Gastrocnemius medialis (tissue), 4 donors: Measurements from ENCODE around the gene FOXG1. TPM values are rescaled to one million over a fixed set of nuclear protein-coding genes. Genes with fewer than 3 reads are reported as not detected.

Experiments used
- ATAC-seq, 2 donors: fragments of 150-250 bp; one replicate each; pipeline ENCODE4 v1.9.1; 2016
- DNase-seq, 2 donors: peaks; one replicate each; pipeline ENCODE4 v3.0.0-alpha.2; 2019
- H3K27ac ChIP-seq, 4 donors: fragments of 200-600 bp; sonication (generic); 1 replicate in 1 of 4; 2 replicates in 3 of 4; pipeline ENCODE4 v1.5.1; 2016 to 2018; ENCODE audit warnings: mild to moderate bottlenecking in 2 of 4, moderate library complexity in 1 of 4
- H3K27me3 ChIP-seq, 3 donors: fragments of 200-600 bp; sonication (generic) in 2 of 3; 1 replicate in 1 of 3; 2 replicates in 2 of 3; pipeline versions ENCODE4 v1.5.1 to v1.6.0; 2016 to 2019; ENCODE audit warnings: mild to moderate bottlenecking in 1 of 3, moderate library complexity in 1 of 3
- H3K36me3 ChIP-seq, 2 donors: fragments of 200-600 bp; sonication (generic) in 1 of 2; one replicate each; pipeline ENCODE4 v1.5.1; 2017 to 2018
- H3K4me1 ChIP-seq, 2 donors: fragments of 200-600 bp; sonication (generic) in 1 of 2; one replicate each; pipeline ENCODE4 v1.5.1; 2016 to 2017; ENCODE audit warnings: mild to moderate bottlenecking in 2 of 2
- H3K4me3 ChIP-seq, 4 donors: fragments of 200-600 bp; sonication (generic) in 3 of 4; 1 replicate in 1 of 4; 2 replicates in 3 of 4; pipeline ENCODE4 v1.5.1; 2016 to 2019; ENCODE audit warnings: mild to moderate bottlenecking in 2 of 4
- H3K9me3 ChIP-seq, 3 donors: fragments of 200-600 bp; sonication (generic) in 2 of 3; 1 replicate in 1 of 3; 2 replicates in 2 of 3; pipeline ENCODE4 v1.5.1; 2016 to 2019
- CTCF ChIP-seq, 5 experiments: fragments of 450-650 bp in 3 of 5; fragments of 200-600 bp in 2 of 5; sonication (generic) in 2 of 5; IDR thresholded peaks in 4 of 5; conservative IDR thresholded peaks in 1 of 5; 1 replicate in 4 of 5; 2 replicates in 1 of 5; pipeline ENCODE4 v1.5.1; 2016 to 2019; ENCODE audit warnings: antibody characterized with exemption in 5 of 5, mild to moderate bottlenecking in 3 of 5, moderate library complexity in 3 of 5
- POLR2A ChIP-seq, 2 donors: fragments of 450-650 bp; IDR thresholded peaks; one replicate each; pipeline ENCODE4 v1.6.1; 2017; ENCODE audit warnings: antibody characterized with exemption in 2 of 2, mild to moderate bottlenecking in 2 of 2, moderate library complexity in 2 of 2
- in situ Hi-C, 4 donors: fragments of 200-750 bp; cut with MboI; loops; one replicate each; pipeline versions ENCODE4 v1.15.0 to v1.8.0; 2017; ENCODE audit warnings: low sequenced_read_pairs in 4 of 4
- intact Hi-C: fragments of 100-400 bp; cut with DNase I; formaldehyde crosslinking; loops from one replicate; pipeline ENCODE4 v1.15.1; 2023; ENCODE audit warnings: low total_unique reads
- total RNA-seq, 4 donors: library from RNA; depleted of rRNA; stranded (reverse); fragments of >200 nt; gene quantifications; one replicate each; pipeline versions ENCODE4 v1.1.0 to v1.2.3, GENCODE V29; 2016

The FOXG1 gene
- total RNA-seq, 4 donors from 2014 or later, result not detected

GRCh38 chr14:28762955-28763326, 3.6 kb upstream of the FOXG1 start:
- H3K27ac ChIP-seq, result no peak overlapping the region
- H3K9me3 ChIP-seq, result no peaks in the 10 kb centered on the region
- intact Hi-C loops (no loop called here), in situ Hi-C loops (loop anchor here in 2 of 4 donors (25.0 kb wide), 2 partner anchors 774 to 1449 kb away; no protein-coding TSS in a partner anchor)
- ATAC-seq, result no peak
- peaks cover 0 to 3% of the 10 kb centered on the region in 2 donors for H3K4me1 ChIP-seq
- H3K27me3 ChIP-seq, result peaks cover 83 to 94% (median 91%) of the 10 kb centered on the region in 3 donors
- no peaks in the 10 kb centered on the region for H3K36me3 ChIP-seq
- no peak for DNase-seq
- H3K4me3 ChIP-seq, result no peak overlapping the region
- TF ChIP-seq POLR2A (IDR thresholded peaks at IDR 0.05) (no peak), CTCF (IDR thresholded peaks at IDR 0.05 in 4 of 5, conservative IDR thresholded peaks at IDR 0.05 in 1 of 5) (no peak)

GRCh38 chr14:28763751-28764256, 2.8 kb upstream of the FOXG1 start:
- intact Hi-C loops, result no loop called here
- no peak for ATAC-seq
- no peaks in the 10 kb centered on the region for H3K36me3 ChIP-seq
- no peak for DNase-seq
- peaks cover 0 to 3% of the 10 kb centered on the region in 2 donors for H3K4me1 ChIP-seq
- H3K4me3 ChIP-seq, result no peak overlapping the region
- in situ Hi-C loops, result loop anchor here in 2 of 4 donors (25.0 kb wide), 2 partner anchors 773 to 1448 kb away; no protein-coding TSS in a partner anchor
- peaks cover 83 to 94% (median 91%) of the 10 kb centered on the region in 3 donors for H3K27me3 ChIP-seq
- no peak overlapping the region for H3K27ac ChIP-seq
- no peaks in the 10 kb centered on the region for H3K9me3 ChIP-seq
- TF ChIP-seq POLR2A (IDR thresholded peaks at IDR 0.05) (no peak), CTCF (IDR thresholded peaks at IDR 0.05 in 4 of 5, conservative IDR thresholded peaks at IDR 0.05 in 1 of 5) (no peak)

- no peaks in the 10 kb centered on the region for H3K9me3 ChIP-seq
- TF ChIP-seq POLR2A (IDR thresholded peaks at IDR 0.05), result no peak
- no peak for TF ChIP-seq CTCF (IDR thresholded peaks at IDR 0.05 in 4 of 5, conservative IDR thresholded peaks at IDR 0.05 in 1 of 5)
- DNase-seq (no peak), ATAC-seq (no peak)
- no peak overlapping the region for H3K4me3 ChIP-seq
- in situ Hi-C loops, result loop anchor here in 2 of 4 donors (25.0 kb wide), 2 partner anchors 773 to 1448 kb away; no protein-coding TSS in a partner anchor
- H3K27me3 ChIP-seq, result peaks cover 83 to 94% (median 91%) of the 10 kb centered on the region in 3 donors
- H3K27ac ChIP-seq, result no peak overlapping the region
- intact Hi-C loops, result no loop called here
- H3K36me3 ChIP-seq, result no peaks in the 10 kb centered on the region
- H3K4me1 ChIP-seq, result peaks cover 0 to 3% of the 10 kb centered on the region in 2 donors
These were observed 2.1 kb upstream of the FOXG1 start for GRCh38 chr14:28764257-28765160.

GRCh38 chr14:28765169-28765830, 1.3 kb upstream of the FOXG1 start:
- no peak overlapping the region for H3K27ac ChIP-seq
- peaks cover 0 to 3% of the 10 kb centered on the region in 2 donors for H3K4me1 ChIP-seq
- peaks cover 78 to 94% (median 91%) of the 10 kb centered on the region in 3 donors for H3K27me3 ChIP-seq
- DNase-seq (no peak), ATAC-seq (no peak)
- TF ChIP-seq POLR2A (IDR thresholded peaks at IDR 0.05), result no peak
- no peak for TF ChIP-seq CTCF (IDR thresholded peaks at IDR 0.05 in 4 of 5, conservative IDR thresholded peaks at IDR 0.05 in 1 of 5)
- no peaks in the 10 kb centered on the region for H3K36me3 ChIP-seq
- in situ Hi-C loops, result loop anchor here in 2 of 4 donors (25.0 kb wide), 2 partner anchors 772 to 1447 kb away; no protein-coding TSS in a partner anchor
- H3K9me3 ChIP-seq, result no peaks in the 10 kb centered on the region
- peak overlapping the region in 2 of 4 donors; percentile 32 to 40 for H3K4me3 ChIP-seq
- intact Hi-C loops, result no loop called here
